GM21825 (cell line): ENCODE results near the gene HUS1B.
"Not testable (repeated sequence)": the region's sequence is repeated elsewhere in the genome, so short reads cannot be mapped to it uniquely, and the experiment has no call there.

Experiments used
- ATAC-seq: cut with Tn5 transposase; IDR thresholded peaks from one replicate; pipeline ENCODE4 v1.9.1; 2021; ENCODE audit warnings: mild to moderate bottlenecking, moderate library complexity; ENCODE audit not compliant: unreplicated experiment

Gene HUS1B

DNA sequence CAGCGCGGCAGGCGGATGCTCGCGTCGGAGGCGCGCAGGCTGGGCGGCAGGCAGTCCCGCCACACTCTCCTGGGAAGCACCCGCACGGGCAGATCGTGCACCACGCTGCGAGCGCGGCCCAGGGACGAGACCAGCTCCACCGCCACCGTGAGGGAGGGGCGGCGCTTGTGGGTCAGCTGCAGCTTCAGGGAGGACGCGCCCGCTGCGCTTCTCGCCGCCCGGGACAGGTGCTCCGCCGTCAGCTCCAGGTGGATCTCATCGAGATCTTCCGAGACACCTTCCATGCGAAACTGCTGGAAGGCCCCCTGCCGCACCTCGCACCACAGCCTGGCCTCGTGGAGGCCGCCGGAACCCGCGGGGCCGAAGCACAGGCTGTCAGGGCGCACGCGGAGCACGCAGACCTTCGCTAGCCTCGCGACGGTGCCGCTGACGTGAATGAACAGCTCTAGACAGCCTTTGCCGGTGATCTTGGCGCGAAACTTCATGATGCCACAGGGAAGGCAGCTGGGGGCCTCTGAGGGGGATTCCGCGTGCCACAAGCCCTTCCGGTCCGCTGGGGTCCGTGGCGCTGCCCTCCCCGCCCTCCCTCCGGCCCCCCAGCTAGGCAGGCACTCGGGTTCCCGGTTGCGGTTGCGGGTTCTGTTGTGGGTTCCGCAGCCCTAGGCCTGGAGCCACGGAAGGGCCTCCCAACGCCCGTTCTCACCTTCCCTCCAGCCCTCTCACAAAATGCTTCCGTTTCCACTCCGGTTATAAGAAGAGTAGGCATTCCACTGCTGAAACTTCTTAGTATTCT is at the start of gene HUS1B:
TSS of gene HUS1B (minus strand) at position 641 of the 793 bp plus-strand sequence. CDS start at position 485, 156 bp downstream.
- no peak for ATAC-seq

DNA sequence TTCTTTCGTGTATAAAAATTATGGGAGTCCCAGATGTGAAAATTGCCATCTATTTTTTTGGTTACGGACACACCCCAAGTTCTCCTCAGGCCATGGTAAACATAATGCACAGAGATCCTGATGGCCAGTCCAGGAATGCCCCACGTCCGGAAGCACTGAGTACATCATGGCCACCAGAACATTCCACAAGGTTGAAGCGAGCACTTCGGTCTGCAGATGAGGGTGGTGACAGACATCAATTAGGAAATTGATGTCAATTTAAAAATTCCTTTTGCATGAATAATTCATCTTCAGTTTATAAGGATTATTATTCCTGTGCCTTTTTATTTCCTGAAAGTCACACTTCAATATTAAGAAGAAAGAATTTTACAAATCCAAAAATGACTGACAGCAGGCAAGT is 49.2 kb upstream of the HUS1B start:
- no peak for ATAC-seq

DNA sequence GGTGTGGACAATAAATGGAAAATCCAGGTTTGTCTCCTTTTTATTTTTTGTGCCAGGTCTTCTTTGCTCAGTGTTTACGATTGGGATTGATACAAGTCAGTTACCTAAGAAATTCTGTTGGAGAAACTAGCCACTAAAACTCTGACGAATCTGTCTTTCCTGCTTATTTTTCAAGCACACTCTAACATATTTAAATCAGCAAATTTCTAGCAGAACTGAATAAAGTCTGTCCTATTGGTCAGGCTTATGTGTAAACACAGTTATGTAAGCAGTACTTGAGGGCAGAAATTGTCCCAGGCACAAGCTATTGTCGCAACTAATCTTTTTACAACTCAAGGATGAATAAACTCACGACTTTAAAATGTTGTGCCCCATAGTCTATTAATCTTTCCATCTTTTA is 48.1 kb upstream of the HUS1B start:
- no peak for ATAC-seq

DNA sequence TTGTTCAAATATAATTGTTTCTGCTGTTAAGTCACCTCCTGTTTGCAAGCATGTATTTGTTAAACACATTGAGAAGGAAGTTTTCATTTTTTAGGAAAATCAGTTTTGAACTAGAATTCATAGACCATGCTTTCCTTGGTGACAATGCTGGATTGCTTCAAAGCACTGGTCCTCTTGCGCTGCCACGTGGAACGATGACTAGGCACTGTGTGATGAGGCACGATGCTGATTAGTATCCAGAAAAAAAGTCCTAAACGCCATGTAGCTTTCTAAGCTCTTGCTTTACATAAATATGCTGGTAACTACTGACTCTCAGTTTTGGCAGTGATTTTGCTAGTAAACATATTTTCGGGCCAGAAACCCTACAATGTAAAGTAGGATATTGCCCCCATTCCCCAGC is 47.1 kb upstream of the HUS1B start:
- no peak for ATAC-seq

DNA sequence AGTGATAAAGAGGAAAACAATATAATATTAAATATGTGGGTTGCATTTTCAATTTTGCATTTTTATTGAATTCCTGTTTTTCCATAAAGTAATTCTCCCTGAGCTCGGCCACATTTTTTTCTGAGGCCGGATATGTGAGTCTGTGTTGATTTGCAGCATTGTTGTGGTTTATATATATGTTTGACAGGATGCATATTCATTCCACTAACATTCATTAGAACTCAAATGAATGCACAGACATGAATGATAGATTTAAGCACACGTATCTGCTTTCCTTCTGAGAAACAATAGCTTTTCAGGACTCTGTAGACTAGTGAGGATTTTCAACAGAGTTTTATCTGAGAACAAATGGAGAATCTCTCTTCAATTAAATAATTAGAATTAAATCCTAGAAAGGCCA is 46.7 kb upstream of the HUS1B start:
- no peak for ATAC-seq

DNA sequence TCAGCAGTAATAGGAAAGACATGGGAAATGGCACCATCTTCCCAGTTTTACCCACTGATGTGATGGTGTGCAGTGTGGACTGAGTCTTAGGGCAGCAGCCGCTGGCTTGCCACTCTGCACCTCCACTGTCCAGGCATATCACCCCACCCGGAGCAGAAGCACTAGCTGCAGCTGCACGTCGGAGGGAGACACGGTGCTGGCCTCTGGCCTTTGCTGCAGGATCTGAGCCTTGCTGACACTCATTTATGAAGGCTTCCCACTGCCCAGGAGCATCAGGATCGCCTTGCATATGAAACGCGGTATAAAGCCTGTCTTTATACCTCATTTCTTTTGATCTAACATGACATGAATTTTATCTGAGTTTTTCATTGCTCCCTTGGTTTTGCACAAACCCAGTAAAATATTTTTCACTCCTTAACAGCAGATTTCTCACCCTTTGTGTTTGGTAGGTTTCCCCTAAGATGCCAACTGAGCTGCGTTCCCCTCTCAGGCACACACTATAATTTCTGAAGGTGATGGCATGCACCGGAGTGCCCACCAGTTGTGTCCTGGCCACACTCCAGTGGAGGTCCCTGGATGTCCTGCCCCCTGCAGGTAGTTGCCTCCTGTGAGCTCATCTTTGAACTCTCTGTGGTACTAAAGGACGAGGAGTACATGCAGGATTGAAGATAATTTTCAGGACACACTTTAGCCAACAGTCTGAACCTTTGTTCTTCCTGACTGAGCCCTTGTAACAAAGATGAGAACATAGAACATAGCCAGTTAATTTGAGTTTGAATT is 45.0 kb upstream of the HUS1B start:
- no peak for ATAC-seq

DNA sequence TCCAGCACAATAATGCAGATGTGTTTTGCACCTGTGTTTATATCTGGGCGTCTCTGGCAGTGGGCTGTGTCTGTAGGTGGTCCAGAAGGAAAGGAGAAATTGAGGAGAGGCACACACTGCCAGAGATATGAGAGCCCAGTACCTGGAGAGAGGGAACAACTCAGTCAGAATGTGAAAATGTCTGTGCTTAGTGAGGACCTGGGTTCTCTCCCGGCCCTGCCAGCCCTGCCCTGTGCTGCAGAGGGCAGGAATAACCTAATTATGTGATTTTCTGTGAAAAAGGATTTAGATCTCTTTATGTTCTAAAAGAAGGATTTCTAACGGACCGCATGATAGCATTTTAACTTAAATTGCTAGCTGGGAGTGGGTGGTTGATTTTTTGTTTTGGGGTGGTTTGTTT is 44.3 kb upstream of the HUS1B start:
- no peak for ATAC-seq

DNA sequence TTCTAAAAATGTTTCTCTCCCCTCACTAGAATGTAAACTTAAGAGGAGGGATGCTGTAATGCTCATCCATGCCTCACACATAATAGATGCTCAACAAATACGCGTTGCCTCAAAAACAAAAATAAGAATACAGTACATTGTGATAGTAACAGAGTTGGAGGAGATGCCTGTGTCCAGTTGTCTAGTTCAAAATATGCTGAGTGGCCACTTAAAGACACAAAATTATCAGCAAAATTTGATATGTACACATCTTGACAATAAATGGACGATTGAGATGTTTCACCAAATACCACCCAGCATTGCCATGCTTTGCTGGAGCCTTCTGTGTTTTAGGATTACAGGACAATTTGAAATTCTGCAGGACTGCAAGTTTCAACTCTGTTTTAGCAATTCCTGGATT is 43.6 kb upstream of the HUS1B start:
- no peak for ATAC-seq

DNA sequence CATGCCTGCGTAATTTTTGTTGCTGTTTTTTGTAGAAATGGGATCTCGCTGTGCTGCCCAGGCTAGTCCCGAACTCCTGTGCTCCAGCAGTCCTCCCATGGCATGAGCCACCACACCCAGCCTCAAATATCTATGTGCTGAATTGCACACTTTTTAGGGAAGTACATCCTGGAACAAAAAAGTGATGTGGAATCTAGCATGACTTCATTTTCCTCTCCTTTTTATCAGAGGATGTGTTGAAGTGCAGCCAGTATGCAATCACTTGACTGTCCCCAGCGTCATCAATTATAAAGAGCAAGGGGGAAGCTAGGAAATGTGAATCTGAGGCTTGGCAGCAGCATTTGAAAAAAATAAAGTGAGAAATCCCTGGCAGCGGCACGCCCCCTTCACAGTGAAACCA is 42.4 kb upstream of the HUS1B start:
- ATAC-seq, result no peak

DNA sequence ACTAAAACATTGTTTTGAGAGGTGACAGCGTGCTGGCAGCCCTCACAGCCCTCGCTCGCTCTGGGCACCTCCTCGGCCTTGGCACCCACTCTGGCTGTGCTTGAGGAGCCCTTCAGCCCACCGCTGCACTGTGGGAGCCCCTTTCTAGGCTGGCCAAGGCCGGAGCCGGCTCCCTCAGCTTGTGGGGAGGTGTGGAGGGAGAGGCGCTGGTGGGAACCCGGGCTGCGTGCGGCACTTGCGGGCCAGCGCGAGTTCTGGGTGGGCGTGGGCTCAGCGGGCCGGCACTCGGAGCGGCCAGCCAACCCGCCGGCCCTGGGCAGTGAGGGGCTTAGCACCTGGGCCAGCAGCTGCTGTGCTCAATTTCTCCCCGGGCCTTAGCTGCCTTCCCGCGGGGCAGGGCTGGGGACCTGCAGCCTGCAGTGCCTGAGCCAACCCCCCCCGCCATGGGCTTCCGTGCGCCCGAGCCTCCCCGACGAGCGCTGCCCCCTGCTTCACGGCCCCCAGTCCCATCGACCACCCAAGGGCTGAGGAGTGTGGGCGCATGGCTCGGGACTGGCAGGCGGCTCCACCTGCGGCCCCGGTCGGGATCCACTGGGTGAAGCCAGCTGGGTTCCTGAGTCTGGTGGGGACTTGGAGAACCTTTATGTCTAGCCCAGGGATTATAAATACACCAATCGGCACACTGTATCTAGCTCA is 37.7 kb upstream of the HUS1B start:
- ATAC-seq, result not testable (repeated sequence)

DNA sequence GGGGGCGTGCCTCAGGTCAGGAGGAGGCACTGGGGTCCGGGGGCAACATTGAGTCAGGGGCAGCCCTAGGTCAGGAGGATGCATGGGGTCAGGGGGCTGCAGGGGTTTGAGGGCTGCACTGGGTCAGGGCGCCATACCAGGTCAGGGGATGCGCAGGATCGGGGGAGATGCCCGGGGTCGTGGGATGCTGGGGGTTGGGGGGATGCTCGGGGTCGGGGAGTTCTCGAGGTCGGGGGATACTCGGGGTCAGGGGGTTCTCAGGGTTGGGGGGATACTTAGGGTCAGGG is 36.8 kb upstream of the HUS1B start:
- no peak for ATAC-seq

DNA sequence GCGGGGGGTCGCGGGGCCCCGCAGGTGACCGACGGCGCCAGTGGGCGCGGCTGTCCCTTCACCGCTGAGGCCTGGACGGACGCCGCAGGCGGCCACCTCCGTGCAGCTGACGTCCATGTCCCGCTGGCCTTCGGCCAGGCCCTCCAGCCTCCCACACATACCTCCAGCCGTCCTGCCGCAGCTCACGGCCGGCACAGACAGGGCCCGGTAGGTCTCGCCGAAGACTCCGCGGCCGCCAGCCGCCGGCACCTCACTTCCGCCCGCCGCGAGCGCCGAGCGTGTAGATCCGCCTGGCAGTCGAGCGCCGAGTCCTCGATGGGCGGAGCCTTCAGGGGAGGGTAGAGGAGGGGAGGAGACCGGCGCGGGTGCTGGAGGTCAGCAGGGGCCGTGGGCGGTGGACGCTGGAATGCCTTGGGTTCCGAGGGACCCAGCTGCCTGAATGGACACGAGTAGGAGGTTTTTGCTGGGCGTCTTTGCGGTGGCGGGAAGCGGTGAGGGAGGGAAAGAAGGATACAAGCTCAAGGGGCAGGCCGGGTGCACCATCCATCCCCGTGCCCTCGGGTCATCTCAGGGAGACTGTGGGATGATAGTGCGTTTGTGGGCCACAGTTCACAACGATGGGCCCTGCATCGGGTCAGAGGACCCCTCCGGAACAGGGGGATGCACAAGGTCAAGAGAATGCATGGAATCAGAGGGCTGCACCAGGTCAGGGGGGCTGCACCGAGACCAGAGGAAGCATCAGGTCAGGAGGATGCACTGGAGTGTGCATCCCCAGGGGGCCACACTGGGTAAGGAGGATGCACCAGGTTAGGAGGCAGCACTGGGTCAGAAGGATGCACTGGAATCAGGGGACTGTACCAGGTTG is 36.2 kb upstream of the HUS1B start, which contains the start of gene EXOC2:
TSS of gene EXOC2 (minus strand) at position 282 of the 865 bp plus-strand sequence. CDS start 55,321 bp downstream, outside the sequence.
- peak; percentile 86 for ATAC-seq

DNA sequence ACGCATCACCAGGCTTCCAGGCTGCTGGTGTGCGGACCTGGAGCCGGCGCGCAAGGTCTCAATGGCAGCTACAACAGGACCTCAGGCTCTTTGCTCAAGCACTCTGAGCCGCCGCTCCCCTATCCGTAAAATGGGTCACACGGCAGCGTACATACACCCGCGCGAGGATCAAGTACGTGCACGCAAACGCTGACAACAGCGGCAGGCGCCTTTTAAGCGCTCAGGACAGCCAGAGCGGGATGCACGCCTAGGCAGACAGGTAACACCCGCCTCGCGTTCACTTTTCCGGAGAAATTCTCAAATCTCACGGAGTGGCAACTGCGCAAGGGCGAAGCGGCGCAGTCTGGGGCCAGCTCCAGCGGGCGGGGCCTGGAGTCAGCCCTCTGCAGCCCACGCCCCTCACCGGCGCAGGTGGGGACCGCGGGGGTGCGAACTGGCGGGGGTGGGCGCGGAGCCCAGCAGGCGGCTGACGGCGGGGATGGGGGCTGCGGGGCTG is 35.5 kb upstream of the HUS1B start:
- ATAC-seq, result peak; percentile 60

DNA sequence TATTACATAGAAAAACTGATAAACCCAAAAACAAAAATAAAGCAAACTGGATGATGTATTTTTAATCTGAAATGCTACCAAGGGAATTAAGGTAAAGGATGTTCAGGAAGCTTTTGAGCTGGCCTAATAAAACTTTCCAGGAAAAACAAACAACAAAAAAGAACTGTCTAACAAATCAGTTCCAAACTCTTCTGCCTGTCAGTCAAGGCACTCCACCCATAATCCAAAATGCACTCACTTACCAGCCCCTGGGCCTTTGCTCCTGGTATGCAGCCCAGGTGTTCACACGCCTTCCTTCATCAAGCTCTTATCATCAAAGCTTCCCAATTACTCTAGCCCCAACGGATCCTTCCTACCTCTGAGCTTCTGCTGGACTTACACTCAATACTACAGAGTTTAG is 32.3 kb upstream of the HUS1B start:
- no peak for ATAC-seq

DNA sequence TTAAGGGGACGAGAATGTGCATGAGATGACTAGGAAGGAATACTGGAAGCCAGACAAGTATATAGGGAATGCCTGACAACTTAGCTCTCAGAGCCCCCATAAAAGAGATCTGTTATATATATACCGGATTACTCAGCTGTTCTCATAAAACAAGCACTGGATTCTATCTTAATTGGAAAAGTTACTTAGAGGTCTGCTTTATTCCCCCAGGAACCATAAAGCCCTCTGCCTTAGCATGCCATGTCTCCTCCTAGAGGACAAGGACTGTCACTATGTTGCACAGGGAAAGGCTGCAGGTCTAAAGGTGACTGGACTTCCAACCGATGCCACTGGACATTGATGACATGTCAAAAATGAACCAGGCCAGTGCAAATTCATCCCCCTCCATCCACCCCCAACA is 29.6 kb upstream of the HUS1B start:
- ATAC-seq, result no peak

DNA sequence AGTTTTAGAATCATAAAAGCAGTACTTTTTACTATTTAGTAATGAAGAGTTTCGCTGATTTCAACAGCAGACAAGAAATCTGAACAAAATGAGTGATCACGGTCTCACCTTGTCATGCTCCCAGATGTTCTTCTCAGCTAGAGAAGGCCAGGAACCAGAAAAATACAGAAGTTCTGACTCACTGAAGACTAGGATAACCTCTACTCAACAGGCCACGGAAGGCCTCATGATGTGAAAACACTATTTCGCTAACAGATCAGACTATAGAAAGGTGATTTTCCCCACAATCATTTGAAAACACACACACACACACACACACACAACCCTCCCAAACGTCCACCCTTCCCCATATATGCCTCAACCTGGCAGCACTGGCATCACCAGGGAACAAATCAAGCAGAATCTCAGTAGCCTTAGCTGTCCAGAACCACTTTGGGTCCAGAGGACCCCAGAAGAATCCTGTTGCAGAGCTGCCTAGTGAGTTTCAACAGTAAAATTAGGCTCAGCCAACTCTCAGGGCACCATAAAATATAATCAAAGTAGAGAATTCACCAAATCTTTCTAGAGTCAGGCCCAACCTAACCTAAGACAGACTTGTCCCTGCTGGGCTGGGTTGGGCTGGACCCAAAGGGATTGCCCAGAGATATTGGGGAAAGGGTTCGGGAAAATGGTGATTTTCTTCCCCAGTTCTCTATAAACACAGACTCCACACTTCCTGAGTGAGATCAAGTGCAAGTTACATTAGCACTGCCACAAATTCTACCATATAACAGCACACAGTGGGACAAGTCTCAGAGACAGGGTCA is 28.1 kb upstream of the HUS1B start:
- ATAC-seq, result peak; percentile 69

DNA sequence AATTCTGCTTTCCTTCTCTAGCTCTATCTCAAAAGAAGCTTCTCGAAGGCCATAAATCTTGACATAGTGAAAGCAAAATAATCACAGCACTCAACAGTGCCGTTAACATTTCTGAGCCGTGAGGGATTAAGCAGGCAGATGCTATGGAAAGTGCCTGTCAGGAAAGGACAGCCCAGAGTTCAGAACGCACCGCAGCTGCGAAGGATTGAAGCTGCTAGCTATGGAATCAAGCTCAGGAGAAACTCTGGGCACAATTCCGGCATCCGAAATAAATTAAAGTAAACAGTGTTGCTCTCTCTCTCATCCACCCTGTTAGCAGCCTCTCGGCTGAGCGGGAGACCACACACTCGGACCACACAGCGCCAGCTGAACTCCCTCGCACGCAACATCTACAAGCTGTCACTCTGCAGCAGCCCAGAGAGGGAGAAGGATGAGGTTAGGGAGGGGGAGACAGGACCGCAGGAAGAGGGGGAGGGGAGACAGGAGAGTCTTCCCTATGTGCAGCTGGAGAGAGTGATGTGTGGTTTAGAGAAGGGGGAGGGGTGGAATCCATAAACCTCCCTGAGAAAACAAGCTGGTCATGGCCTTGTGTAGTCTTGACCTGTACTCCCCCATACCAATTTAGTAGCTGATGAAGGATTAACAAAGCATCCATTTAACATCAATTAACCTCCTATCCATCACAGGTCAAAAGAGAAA is 27.0 kb upstream of the HUS1B start:
- ATAC-seq, result no peak

DNA sequence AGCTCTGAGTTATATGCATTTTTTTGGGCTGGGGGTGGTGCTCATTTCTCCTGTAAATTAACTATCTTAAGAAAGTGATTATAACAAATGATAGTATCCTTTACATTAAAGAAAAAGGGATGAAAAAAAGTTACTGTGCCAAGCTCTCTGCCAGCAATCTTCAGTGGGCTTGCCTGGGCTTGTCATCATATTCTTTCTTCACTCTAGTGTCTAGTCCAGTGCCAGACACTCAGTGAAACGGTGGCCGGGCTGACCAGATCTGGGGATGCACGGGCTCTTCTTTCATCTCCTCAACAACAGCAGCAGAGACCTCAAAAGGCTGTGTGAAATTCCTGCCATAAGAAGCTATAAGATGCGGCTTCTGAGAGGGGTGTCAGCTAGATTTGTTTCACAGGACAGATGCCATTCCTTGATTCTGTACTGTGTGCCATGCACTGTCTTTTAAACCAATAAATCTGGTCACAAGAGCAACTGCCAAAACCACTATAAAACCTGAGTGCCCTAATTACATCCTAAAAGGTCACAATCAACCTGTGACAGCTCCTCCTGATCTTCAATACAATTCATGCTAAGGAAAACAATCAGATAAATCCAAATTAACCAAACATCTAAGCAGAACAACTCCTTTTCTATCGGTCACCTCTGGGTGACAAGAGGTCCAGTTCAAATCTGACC is 23.9 kb upstream of the HUS1B start:
- no peak for ATAC-seq

DNA sequence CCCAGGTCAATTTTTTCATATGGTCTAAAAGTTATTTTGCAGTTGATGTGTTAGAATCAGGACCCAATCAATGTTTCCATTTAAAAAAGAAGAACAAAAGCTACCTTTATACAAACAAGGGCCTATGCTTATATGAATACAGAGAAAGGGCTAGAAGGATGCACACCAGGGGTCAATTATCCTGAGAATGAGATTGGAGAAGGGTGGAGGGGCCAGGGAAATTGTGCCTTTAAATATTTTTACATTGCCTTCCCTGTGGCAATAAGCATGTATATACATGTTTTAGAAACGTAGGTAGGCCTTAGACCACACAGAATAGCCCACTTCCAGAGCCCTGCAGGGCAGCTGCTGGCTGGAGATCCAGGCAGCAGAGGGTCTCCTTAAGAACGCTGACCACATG is 23.4 kb upstream of the HUS1B start:
- ATAC-seq, result no peak
